ENCODE results near the gene KIR3DL2. TPM values are rescaled to one million over a fixed set of nuclear protein-coding genes. Genes with fewer than 3 reads are reported as not detected.
"Not testable (repeated sequence)": the region's sequence is repeated elsewhere in the genome, so short reads cannot be mapped to it uniquely, and the experiment has no call there.

Gene KIR3DL2
- polyA plus RNA-seq, 1 donor from 2014 or later = 1.9 TPM

GRCh38 chr19:54843171-54843570, 7.1 kb upstream of the KIR3DL2 start:
- peaks cover 17% of the 10 kb centered on the region for H3K27me3 Mint-ChIP-seq
- H3K36me3 Mint-ChIP-seq, H3K4me1 Mint-ChIP-seq, H3K4me3 Mint-ChIP-seq, H3K9me3 Mint-ChIP-seq, H3K27ac Mint-ChIP-seq: not testable (repeated sequence)

GRCh38 chr19:54850930-54851329, 687 bp downstream of the KIR3DL2 start:
- Mint-ChIP-seq H3K36me3 (no peaks in the 10 kb centered on the region), H3K4me3 (no peak overlapping the region), H3K27me3 (peaks cover 22% of the 10 kb centered on the region), H3K27ac (no peak overlapping the region), H3K9me3 (peaks cover 1 to 5% (median 2%) of the 10 kb centered on the region in 3 donors), H3K4me1 (peaks cover 0 to 2% (median 0%) of the 10 kb centered on the region in 3 donors)

GRCh38 chr19:54851353-54851752, 1.1 kb downstream of the KIR3DL2 start:
- peaks cover 0 to 4% (median 1%) of the 10 kb centered on the region in 3 donors for H3K9me3 Mint-ChIP-seq
- H3K4me1 Mint-ChIP-seq = peaks cover 0 to 2% (median 0%) of the 10 kb centered on the region in 3 donors
- no peak overlapping the region for H3K4me3 Mint-ChIP-seq
- H3K27me3 Mint-ChIP-seq = peaks cover 23% of the 10 kb centered on the region
- no peak overlapping the region for H3K27ac Mint-ChIP-seq
- no peaks in the 10 kb centered on the region for H3K36me3 Mint-ChIP-seq

- H3K4me3 Mint-ChIP-seq, H3K9me3 Mint-ChIP-seq, H3K36me3 Mint-ChIP-seq, H3K27ac Mint-ChIP-seq, H3K4me1 Mint-ChIP-seq: not testable (repeated sequence)
- H3K27me3 Mint-ChIP-seq = peaks cover 10% of the 10 kb centered on the region
Measured at GRCh38 chr19:54855241-54855640, 5.0 kb downstream of the KIR3DL2 start.

DNA sequence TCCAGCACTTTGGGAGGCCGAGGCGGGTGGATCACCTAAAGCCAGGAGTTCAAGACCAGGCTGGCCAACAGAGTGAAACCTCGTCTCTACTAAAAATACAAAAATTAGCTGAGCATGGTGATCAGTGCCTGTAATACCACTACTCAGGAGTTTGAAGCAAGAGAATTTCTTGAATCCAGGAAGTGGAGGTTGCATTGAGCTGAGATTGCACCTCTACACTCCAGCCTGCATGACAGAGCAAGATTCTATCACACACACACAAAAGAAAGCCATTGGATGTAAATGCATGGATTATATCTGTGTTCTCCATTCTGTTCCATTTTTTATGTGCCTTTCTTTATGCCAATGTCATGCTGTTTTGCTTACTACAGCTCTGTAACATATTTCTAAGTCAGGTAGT, 8.2 kb downstream of the KIR3DL2 start:
- not testable (repeated sequence) for H3K27ac Mint-ChIP-seq, H3K36me3 Mint-ChIP-seq, H3K4me1 Mint-ChIP-seq, H3K4me3 Mint-ChIP-seq, H3K9me3 Mint-ChIP-seq
- H3K27me3 Mint-ChIP-seq = peaks cover 14% of the 10 kb centered on the region

GRCh38 chr19:54859421-54859820, 9.2 kb downstream of the KIR3DL2 start:
- H3K36me3 Mint-ChIP-seq, H3K4me3 Mint-ChIP-seq, H3K27me3 Mint-ChIP-seq, H3K9me3 Mint-ChIP-seq, H3K4me1 Mint-ChIP-seq, H3K27ac Mint-ChIP-seq: not testable (repeated sequence)

DNA sequence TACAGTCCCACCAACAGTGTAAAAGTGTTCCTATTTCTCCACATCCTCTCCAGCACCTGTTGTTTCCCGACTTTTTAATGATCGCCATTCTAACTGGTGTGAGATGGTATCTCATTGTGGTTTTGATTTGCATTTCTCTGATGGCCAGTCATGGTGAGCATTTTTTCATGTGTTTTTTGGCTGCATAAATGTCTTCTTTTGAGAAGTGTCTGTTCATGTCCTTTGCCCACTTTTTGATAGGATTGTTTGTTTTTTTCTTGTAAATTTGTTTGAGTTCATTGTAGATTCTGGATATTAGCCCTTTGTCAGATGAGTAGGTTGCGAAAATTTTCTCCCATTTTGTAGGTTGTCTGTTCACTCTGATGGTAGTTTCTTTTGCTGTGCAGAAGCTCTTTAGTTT, 13.2 kb downstream of the KIR3DL2 start:
- not testable (repeated sequence) for H3K4me1 Mint-ChIP-seq, H3K4me3 Mint-ChIP-seq, H3K36me3 Mint-ChIP-seq, H3K27ac Mint-ChIP-seq, H3K27me3 Mint-ChIP-seq
- H3K9me3 Mint-ChIP-seq = peaks cover 5 to 12% (median 8%) of the 10 kb centered on the region in 3 donors

DNA sequence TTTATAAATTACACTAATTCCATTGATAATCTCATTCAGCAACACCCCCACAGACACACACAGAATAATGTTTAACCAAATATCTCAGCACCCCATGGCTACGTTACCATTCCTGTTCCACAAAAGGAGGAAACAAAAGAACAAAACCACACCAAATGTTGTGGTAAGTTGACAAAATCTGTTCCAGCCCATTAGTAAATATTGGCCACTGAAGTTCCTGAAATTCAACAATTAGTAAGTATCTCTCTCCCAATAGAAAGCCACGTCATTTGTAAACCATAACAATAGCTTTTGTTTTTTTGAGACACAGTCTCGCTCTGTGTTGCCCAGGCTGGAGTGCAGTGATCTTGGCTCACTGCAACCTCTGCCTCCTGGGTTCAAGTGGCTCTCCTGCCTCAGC, 21.5 kb downstream of the KIR3DL2 start:
- Mint-ChIP-seq H3K4me3 (no peak overlapping the region), H3K27ac (no peak overlapping the region), H3K9me3 (peaks cover 0 to 4% (median 2%) of the 10 kb centered on the region in 3 donors), H3K27me3 (peaks cover 2% of the 10 kb centered on the region), H3K4me1 (peaks cover 2 to 8% (median 4%) of the 10 kb centered on the region in 3 donors), H3K36me3 (peaks cover 2% of the 10 kb centered on the region)

DNA sequence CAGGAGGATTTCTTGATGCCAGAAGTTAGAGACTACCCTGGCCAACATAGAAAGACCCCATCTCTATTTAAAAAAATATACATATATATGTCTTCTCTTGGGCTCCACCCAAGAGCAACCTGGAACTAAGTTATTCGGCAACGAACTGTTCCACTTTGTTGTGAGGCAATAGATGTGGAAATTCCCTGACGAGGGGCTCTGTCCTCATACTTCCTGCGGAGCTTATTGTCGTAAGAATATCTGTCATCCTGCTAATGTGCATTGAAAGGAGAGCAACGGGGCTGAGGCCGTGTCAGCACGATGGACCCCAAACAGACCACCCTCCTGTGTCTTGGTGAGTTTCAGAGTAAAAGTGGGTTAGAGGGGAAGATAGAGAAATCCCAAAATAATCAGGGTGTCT, 23.7 kb downstream of the KIR3DL2 start, which contains the start of gene FCAR:
Gene FCAR, plus strand, starts transcription at position 246 of the 400 bp plus-strand sequence. Its CDS starts 55 bp downstream, at position 301.
- Mint-ChIP-seq H3K27ac (peak within 1 kb of the TSS in 1 of 3 donors; percentile 25), H3K4me1 (peaks cover 2 to 6% (median 4%) of the 10 kb centered on the region in 3 donors), H3K9me3 (no peaks in the 10 kb centered on the region), H3K4me3 (no peak within 1 kb of the TSS), H3K36me3 (no peaks in the 10 kb centered on the region), H3K27me3 (peaks cover 4% of the 10 kb centered on the region)

- Mint-ChIP-seq H3K4me1 (peaks cover 2 to 6% (median 4%) of the 10 kb centered on the region in 3 donors), H3K36me3 (no peaks in the 10 kb centered on the region), H3K4me3 (no peak overlapping the region), H3K27ac (no peak overlapping the region), H3K9me3 (no peaks in the 10 kb centered on the region), H3K27me3 (peaks cover 8% of the 10 kb centered on the region)
Measured at GRCh38 chr19:54875506-54875905, 25.3 kb downstream of the KIR3DL2 start.

DNA sequence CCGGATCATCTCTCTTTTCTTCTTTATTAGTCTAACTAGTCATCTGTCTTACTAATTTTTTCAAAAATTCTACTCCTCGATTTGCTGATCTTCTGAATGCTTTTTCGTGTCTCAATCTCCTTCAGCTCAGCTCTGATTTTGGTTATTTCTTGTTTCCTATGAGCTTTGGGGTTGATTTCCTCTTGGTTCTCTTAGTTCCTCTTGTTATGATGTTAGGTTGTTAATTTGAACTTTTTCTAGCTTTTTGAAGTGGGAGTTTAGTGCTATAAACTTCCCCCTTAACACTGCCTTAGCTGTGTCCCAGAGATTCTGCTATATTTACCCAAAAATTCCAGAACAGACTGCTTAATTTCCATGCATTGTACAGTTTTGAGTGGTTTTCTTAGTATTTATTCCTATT, 27.2 kb downstream of the KIR3DL2 start:
- peaks cover 2 to 6% (median 4%) of the 10 kb centered on the region in 3 donors for H3K4me1 Mint-ChIP-seq
- no peak overlapping the region for H3K27ac Mint-ChIP-seq
- peaks cover 18% of the 10 kb centered on the region for H3K27me3 Mint-ChIP-seq
- no peak overlapping the region for H3K4me3 Mint-ChIP-seq
- H3K36me3 Mint-ChIP-seq = no peaks in the 10 kb centered on the region
- H3K9me3 Mint-ChIP-seq = no peaks in the 10 kb centered on the region

GRCh38 chr19:54881884-54882283, 31.6 kb downstream of the KIR3DL2 start:
- Mint-ChIP-seq H3K9me3 (peaks cover 0 to 1% (median 0%) of the 10 kb centered on the region in 3 donors), H3K27me3 (peaks cover 19% of the 10 kb centered on the region), H3K36me3 (no peaks in the 10 kb centered on the region)

GRCh38 chr19:54882758-54883157, 32.5 kb downstream of the KIR3DL2 start:
- peak overlapping the region in 2 of 4 donors; percentile 54 to 87 for H3K4me3 Mint-ChIP-seq
- no peaks in the 10 kb centered on the region for H3K36me3 Mint-ChIP-seq
- H3K4me1 Mint-ChIP-seq = peaks cover 1 to 4% (median 2%) of the 10 kb centered on the region in 3 donors
- H3K27ac Mint-ChIP-seq = no peak overlapping the region
- peaks cover 19% of the 10 kb centered on the region for H3K27me3 Mint-ChIP-seq
- H3K9me3 Mint-ChIP-seq = peaks cover 0 to 1% (median 0%) of the 10 kb centered on the region in 3 donors

More at GRCh38 chr19:54881884-54882283, 31.6 kb downstream of the KIR3DL2 start:
- H3K27ac Mint-ChIP-seq = no peak overlapping the region
- H3K4me3 Mint-ChIP-seq = no peak overlapping the region
- H3K4me1 Mint-ChIP-seq = peaks cover 1 to 8% (median 2%) of the 10 kb centered on the region in 3 donors

GRCh38 chr19:54883228-54883627, 33.0 kb downstream of the KIR3DL2 start:
- H3K36me3 Mint-ChIP-seq = no peaks in the 10 kb centered on the region
- H3K27me3 Mint-ChIP-seq = peaks cover 19% of the 10 kb centered on the region
- H3K9me3 Mint-ChIP-seq = peaks cover 0 to 1% (median 0%) of the 10 kb centered on the region in 3 donors
- no peak overlapping the region for H3K27ac Mint-ChIP-seq
- H3K4me3 Mint-ChIP-seq = no peak overlapping the region
- H3K4me1 Mint-ChIP-seq = peaks cover 1 to 4% (median 2%) of the 10 kb centered on the region in 3 donors

GRCh38 chr19:54888239-54888638, 38.0 kb downstream of the KIR3DL2 start:
- Mint-ChIP-seq H3K9me3 (peaks cover 0 to 3% (median 1%) of the 10 kb centered on the region in 3 donors), H3K36me3 (no peaks in the 10 kb centered on the region), H3K27ac (no peak overlapping the region), H3K4me1 (peaks cover 0 to 2% (median 0%) of the 10 kb centered on the region in 3 donors), H3K4me3 (no peak overlapping the region), H3K27me3 (peaks cover 5% of the 10 kb centered on the region)

DNA sequence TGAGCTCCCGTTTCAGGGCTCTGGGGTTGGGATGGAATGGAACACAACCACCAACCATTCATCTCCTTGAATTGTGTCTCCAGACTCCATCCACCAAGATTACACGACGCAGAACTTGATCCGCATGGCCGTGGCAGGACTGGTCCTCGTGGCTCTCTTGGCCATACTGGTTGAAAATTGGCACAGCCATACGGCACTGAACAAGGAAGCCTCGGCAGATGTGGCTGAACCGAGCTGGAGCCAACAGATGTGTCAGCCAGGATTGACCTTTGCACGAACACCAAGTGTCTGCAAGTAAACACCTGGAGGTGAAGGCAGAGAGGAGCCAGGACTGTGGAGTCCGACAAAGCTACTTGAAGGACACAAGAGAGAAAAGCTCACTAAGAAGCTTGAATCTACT, 39.3 kb downstream of the KIR3DL2 start:
- H3K36me3 Mint-ChIP-seq = no peaks in the 10 kb centered on the region
- peak overlapping the region in 1 of 3 donors; percentile 31 for H3K27ac Mint-ChIP-seq
- peaks cover 0 to 2% (median 0%) of the 10 kb centered on the region in 3 donors for H3K4me1 Mint-ChIP-seq
- no peak overlapping the region for H3K4me3 Mint-ChIP-seq
- H3K27me3 Mint-ChIP-seq = peaks cover 10% of the 10 kb centered on the region
- H3K9me3 Mint-ChIP-seq = peaks cover 0 to 4% (median 1%) of the 10 kb centered on the region in 3 donors

Measured in IgD-negative memory B cell (primary cell).